ENCODE measurements around the gene STK39. TPM values are rescaled to one million over a fixed set of nuclear protein-coding genes. Genes with fewer than 3 reads are reported as not detected.

Gene STK39
- total RNA-seq, 1 donor from 2014 or later = 26.2 TPM

GRCh38 chr2:168021800-168022587 is 225.4 kb downstream of the STK39 start:
- Mint-ChIP-seq H3K9me3 (no peaks in the 10 kb centered on the region), H3K4me3 (no peak overlapping the region), H3K4me1 (ENCODE audit: unreplicated experiment) (peaks cover 5% of the 10 kb centered on the region), H3K36me3 (peaks cover 18% of the 10 kb centered on the region), H3K27ac (no peak overlapping the region), H3K27me3 (no peaks in the 10 kb centered on the region)
- TF ChIP-seq CTCF (conservative IDR thresholded peaks at IDR 0.05) = no peak
- DNase-seq (ENCODE audit: extremely low spot score, unreplicated experiment) = no peak

- TF ChIP-seq CTCF (conservative IDR thresholded peaks at IDR 0.05) = no peak
- Mint-ChIP-seq H3K27ac (no peak overlapping the region), H3K9me3 (no peaks in the 10 kb centered on the region), H3K27me3 (no peaks in the 10 kb centered on the region), H3K4me1 (ENCODE audit: unreplicated experiment) (peaks cover 5% of the 10 kb centered on the region), H3K4me3 (no peak overlapping the region), H3K36me3 (peaks cover 17% of the 10 kb centered on the region)
- DNase-seq (ENCODE audit: extremely low spot score, unreplicated experiment) = no peak
These were observed 232.0 kb downstream of the STK39 start for GRCh38 chr2:168015274-168015953.

- peaks cover 6% of the 10 kb centered on the region for H3K9me3 Mint-ChIP-seq
- TF ChIP-seq CTCF (conservative IDR thresholded peaks at IDR 0.05) = no peak
- peaks cover 38% of the 10 kb centered on the region for H3K36me3 Mint-ChIP-seq
- no peak overlapping the region for H3K27ac Mint-ChIP-seq
- H3K4me1 Mint-ChIP-seq (ENCODE audit: unreplicated experiment) = peaks cover 6% of the 10 kb centered on the region
- H3K4me3 Mint-ChIP-seq = no peak overlapping the region
- H3K27me3 Mint-ChIP-seq = no peaks in the 10 kb centered on the region
- no peak for DNase-seq (ENCODE audit: extremely low spot score, unreplicated experiment)
These were observed 237.5 kb downstream of the STK39 start for GRCh38 chr2:168009900-168010299.

- peaks cover 6% of the 10 kb centered on the region for H3K9me3 Mint-ChIP-seq
- H3K4me1 Mint-ChIP-seq (ENCODE audit: unreplicated experiment) = peaks cover 6% of the 10 kb centered on the region
- H3K36me3 Mint-ChIP-seq = peaks cover 43% of the 10 kb centered on the region
- DNase-seq (ENCODE audit: extremely low spot score, unreplicated experiment) = no peak
- TF ChIP-seq CTCF (conservative IDR thresholded peaks at IDR 0.05) = no peak
- H3K27ac Mint-ChIP-seq = no peak overlapping the region
- no peaks in the 10 kb centered on the region for H3K27me3 Mint-ChIP-seq
- no peak overlapping the region for H3K4me3 Mint-ChIP-seq
These were observed 238.7 kb downstream of the STK39 start for GRCh38 chr2:168008646-168009195.

GRCh38 chr2:168006498-168006897 is 240.9 kb downstream of the STK39 start:
- Mint-ChIP-seq H3K4me3 (no peak overlapping the region), H3K36me3 (peaks cover 32% of the 10 kb centered on the region), H3K9me3 (peaks cover 6% of the 10 kb centered on the region), H3K27ac (no peak overlapping the region), H3K27me3 (no peaks in the 10 kb centered on the region), H3K4me1 (ENCODE audit: unreplicated experiment) (peaks cover 12% of the 10 kb centered on the region)
- no peak for DNase-seq (ENCODE audit: extremely low spot score, unreplicated experiment)
- TF ChIP-seq CTCF (conservative IDR thresholded peaks at IDR 0.05) = no peak
